CD4-positive, alpha-beta T cell (primary cell): Measurements from ENCODE around the gene GDPD5. TPM values are rescaled to one million over a fixed set of nuclear protein-coding genes. Genes with fewer than 3 reads are reported as not detected.

Source experiments
- ATAC-seq: fragments of 200-7000 bp; cut with Tn5 transposase; one replicate; pipeline ENCODE4 v1.10.0; 2022; ENCODE audit warnings: mild to moderate bottlenecking; ENCODE audit not compliant: poor library complexity
- CTCF ChIA-PET: fragments of 350-600 bp; sonication (Branson Sonifier 250); formaldehyde crosslinking; loops from one replicate; lab custom pipeline; 2021; ENCODE audit warnings: antibody characterized with exemption, inconsistent platforms; lab: Charles Lee
- POLR2A ChIA-PET: fragments of 350-600 bp; sonication (Branson Sonifier 250); formaldehyde crosslinking; loops from one replicate; lab custom pipeline; 2021; ENCODE audit warnings: antibody characterized with exemption, inconsistent platforms; lab: Charles Lee
- DNase-seq, 14 experiments: peaks; one replicate each; pipeline ENCODE4 v3.0.0-alpha.2; 2013 to 2020; ENCODE audit warnings: mixed read lengths in 2 of 14
- H3K27ac ChIP-seq, 2 donors: one replicate each; pipeline versions ENCODE4 v1.5.1 to v1.7.0; 2013; ENCODE audit warnings: low read length in 2 of 2, low read depth in 1 of 2, mild to moderate bottlenecking in 1 of 2
- H3K27me3 ChIP-seq, 2 experiments: 1 replicate in 1 of 2; 2 replicates in 1 of 2; pipeline versions ENCODE4 v1.6.1 to v1.7.0; 2013; ENCODE audit warnings: low read length in 2 of 2, control low read depth in 1 of 2, mild to moderate bottlenecking in 1 of 2, moderate library complexity in 1 of 2; ENCODE audit not compliant: insufficient read depth in 2 of 2, control insufficient read depth in 1 of 2
- H3K36me3 ChIP-seq: one replicate; pipeline ENCODE4 v1.6.1; 2013; ENCODE audit warnings: low read length, control low read depth; ENCODE audit not compliant: insufficient read depth
- H3K4me1 ChIP-seq: one replicate; pipeline ENCODE4 v1.6.1; 2013; ENCODE audit warnings: low read length, control low read depth; ENCODE audit not compliant: insufficient read depth
- H3K4me3 ChIP-seq: one replicate; pipeline ENCODE4 v1.5.1; 2013; ENCODE audit warnings: mild to moderate bottlenecking, low read length, moderate library complexity
- H3K9me3 ChIP-seq, 2 experiments: 1 replicate in 1 of 2; 2 replicates in 1 of 2; pipeline versions ENCODE4 v1.6.1 to v1.7.0; 2013; ENCODE audit warnings: low read length in 2 of 2, mild to moderate bottlenecking in 2 of 2, control low read depth in 1 of 2, moderate library complexity in 1 of 2; ENCODE audit not compliant: control insufficient read depth in 1 of 2, insufficient read depth in 1 of 2
- H3K27ac Mint-ChIP-seq: one replicate; pipeline ENCODE4 v1.8.0; 2020; ENCODE audit warnings: mixed read lengths
- H3K27me3 Mint-ChIP-seq: one replicate; pipeline ENCODE4 v1.8.0; 2021; ENCODE audit warnings: mixed read lengths
- H3K36me3 Mint-ChIP-seq: one replicate; pipeline ENCODE4 v1.8.0; 2021; ENCODE audit warnings: low read depth, mixed read lengths
- H3K4me1 Mint-ChIP-seq: one replicate; pipeline ENCODE4 v1.8.0; 2021; ENCODE audit warnings: low read depth, mixed read lengths
- H3K4me3 Mint-ChIP-seq: one replicate; pipeline ENCODE4 v1.8.0; 2020; ENCODE audit warnings: mild to moderate bottlenecking, mixed read lengths
- H3K9me3 Mint-ChIP-seq: one replicate; pipeline ENCODE4 v1.8.0; 2020; ENCODE audit warnings: mixed read lengths
- intact Hi-C, 2 experiments: fragments of 100-400 bp; cut with DNase I in 1 of 2; cut with micrococcal nuclease in 1 of 2; formaldehyde crosslinking; loops; one replicate each; pipeline versions ENCODE4 v1.15.1 to v1.9.0; 2023 to 2025; cut with DNase I, micrococcal nuclease
- total RNA-seq, 174 experiments: library from RNA in 2 of 174; stranded (reverse) in 2 of 174; gene quantifications; one replicate each; pipeline ENCODE4 v1.2.3 and lab custom pipeline; 2021 to 2026
- TF ChIP-seq, protein P1 (sequence below): fragments of 200-600 bp; IDR thresholded peaks from one replicate; pipeline ENCODE4 v1.8.0; 2022; ENCODE audit warnings: antibody characterized with exemption, mild to moderate bottlenecking

Gene GDPD5
- total RNA-seq, 2 experiments from 2014 or later: 91.6 to 101 TPM

DNA sequence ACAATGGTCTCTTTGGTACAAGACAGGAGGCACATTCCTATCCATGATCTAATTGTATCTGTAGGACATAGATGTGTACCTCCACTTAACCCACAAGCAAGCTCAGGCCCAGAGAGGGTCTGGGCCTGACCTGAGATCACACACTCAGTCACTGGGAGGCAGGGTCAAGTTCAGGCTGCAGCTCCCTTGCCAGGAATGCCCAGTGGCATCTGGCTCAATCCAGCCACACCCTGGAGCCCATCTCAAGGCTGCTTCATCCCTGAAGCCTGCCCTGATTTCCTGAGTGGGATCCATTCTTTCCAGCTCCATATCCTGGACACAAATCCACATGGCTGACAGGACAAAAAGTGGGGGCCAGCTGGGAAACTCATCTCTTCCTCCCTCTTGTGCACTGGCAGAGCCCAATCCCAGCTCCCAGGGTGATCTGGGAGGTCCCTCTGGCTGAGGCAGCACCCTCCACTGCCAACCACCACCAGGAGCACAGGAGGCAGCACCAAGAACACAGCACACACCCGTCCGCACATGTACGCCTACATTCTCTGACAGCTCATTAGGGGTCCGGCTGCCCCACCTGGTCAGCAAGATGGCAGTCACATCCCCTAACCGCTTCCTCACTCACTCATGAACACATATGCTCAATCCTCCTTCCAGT lies 53.5 kb downstream of the GDPD5 start:
- H3K27ac Mint-ChIP-seq: no peak overlapping the region
- Histone ChIP-seq H3K4me1 (peaks cover 22% of the 10 kb centered on the region), H3K27me3 (no peaks in the 10 kb centered on the region), H3K4me3 (no peak overlapping the region), H3K36me3 (peaks cover 8% of the 10 kb centered on the region), H3K9me3 (no peaks in the 10 kb centered on the region), H3K27ac (no peak overlapping the region)
- H3K36me3 Mint-ChIP-seq: no peaks in the 10 kb centered on the region
- H3K4me1 Mint-ChIP-seq: peaks cover 16% of the 10 kb centered on the region
- ATAC-seq (no peak), DNase-seq (no peak)
- no peaks in the 10 kb centered on the region for H3K27me3 Mint-ChIP-seq
- TF ChIP-seq, protein P1, sequence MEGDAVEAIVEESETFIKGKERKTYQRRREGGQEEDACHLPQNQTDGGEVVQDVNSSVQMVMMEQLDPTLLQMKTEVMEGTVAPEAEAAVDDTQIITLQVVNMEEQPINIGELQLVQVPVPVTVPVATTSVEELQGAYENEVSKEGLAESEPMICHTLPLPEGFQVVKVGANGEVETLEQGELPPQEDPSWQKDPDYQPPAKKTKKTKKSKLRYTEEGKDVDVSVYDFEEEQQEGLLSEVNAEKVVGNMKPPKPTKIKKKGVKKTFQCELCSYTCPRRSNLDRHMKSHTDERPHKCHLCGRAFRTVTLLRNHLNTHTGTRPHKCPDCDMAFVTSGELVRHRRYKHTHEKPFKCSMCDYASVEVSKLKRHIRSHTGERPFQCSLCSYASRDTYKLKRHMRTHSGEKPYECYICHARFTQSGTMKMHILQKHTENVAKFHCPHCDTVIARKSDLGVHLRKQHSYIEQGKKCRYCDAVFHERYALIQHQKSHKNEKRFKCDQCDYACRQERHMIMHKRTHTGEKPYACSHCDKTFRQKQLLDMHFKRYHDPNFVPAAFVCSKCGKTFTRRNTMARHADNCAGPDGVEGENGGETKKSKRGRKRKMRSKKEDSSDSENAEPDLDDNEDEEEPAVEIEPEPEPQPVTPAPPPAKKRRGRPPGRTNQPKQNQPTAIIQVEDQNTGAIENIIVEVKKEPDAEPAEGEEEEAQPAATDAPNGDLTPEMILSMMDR: no peak
- no peaks in the 10 kb centered on the region for H3K9me3 Mint-ChIP-seq
- intact Hi-C loops: no loop called here
- CTCF ChIA-PET: no interaction called here
- POLR2A ChIA-PET: no interaction called here
- no peak overlapping the region for H3K4me3 Mint-ChIP-seq

DNA sequence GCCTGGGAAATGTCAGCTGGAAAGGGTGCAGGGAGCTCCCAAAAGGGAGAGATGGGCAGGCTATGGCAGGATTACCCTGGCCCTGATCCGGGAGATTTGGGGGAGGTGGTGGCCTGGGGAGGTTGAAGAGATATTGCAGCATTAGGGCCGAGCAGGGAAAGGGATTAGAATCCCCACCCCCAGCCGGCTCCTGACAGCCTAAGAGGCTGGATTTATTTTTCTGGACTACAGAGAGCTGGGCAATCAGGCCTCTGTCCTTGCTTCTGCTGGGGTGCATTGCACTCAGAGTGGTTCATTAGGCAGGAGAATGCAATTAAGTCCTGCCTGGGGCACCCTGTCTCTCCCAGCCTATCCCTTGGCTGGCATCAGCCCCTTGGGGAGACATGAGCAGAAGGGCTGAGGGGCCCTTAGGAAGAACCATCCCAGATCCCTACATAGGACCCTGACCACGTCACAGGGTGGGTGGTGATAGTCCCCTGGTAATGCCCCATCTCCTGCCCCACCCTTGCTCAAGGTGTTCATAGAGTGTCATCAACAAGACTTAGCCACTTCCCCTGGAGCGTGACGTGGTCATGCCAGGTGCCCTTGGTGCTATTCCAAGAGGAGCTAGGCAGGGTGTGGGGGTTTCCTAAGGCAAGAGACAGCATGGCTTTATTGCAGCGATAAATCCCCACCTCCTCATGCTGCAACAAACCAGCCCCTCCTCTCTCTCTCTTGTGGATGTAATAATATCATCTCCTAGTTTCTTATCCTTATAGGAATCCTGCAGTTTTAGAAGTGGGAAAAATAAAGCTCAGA lies 54.4 kb downstream of the GDPD5 start:
- Mint-ChIP-seq H3K36me3 (no peaks in the 10 kb centered on the region), H3K27ac (no peak overlapping the region)
- POLR2A ChIA-PET: no interaction called here

DNA sequence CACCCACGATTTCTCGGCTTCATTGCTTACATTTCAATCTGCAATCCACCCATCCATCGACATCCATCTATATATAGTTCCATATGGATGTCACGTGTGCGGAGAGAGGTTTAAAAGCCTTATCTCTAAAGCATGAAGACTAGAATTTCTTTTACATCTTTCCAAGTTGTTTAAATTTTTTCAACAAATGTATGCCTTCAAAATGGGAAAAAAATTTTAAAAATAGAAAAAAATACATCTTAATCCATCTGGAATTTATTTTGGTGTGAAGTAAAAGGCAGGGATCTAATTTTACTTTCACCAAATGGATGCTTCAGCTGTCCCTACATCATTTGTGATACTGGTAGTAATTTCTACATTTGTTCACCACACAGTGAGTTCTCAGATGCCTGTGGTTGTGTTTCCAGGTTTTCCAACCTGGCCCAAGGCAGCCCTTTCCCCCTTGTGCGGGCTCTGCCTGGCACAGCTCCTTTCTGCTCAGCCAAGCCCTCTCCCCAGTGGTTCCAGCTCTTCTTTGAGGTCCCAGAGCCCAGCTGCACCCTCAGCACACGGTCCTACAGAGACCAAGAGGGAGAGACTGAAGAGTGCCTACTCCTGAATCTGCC lies 55.2 kb downstream of the GDPD5 start:
- ChIA-PET CTCF (no interaction called here), POLR2A (interaction anchor here (0.6 kb wide), 1 partner anchor 16 kb away, joined by 3 read pairs; no protein-coding TSS in a partner anchor)
- H3K4me3 ChIP-seq: no peak overlapping the region

More for the DNA sequence above, 54.4 kb downstream of the GDPD5 start:
- Mint-ChIP-seq H3K4me3 (no peak overlapping the region), H3K27me3 (no peaks in the 10 kb centered on the region), H3K9me3 (no peaks in the 10 kb centered on the region), H3K4me1 (peaks cover 16% of the 10 kb centered on the region)
- CTCF ChIA-PET: no interaction called here
- intact Hi-C loops: no loop called here
- ATAC-seq (no peak), DNase-seq (no peak)
- H3K4me3 ChIP-seq: no peak overlapping the region
- no peak overlapping the region for H3K27ac ChIP-seq
- H3K36me3 ChIP-seq: peaks cover 8% of the 10 kb centered on the region
- TF ChIP-seq, protein P1: no peak
- H3K4me1 ChIP-seq: peaks cover 15% of the 10 kb centered on the region
- H3K27me3 ChIP-seq: no peaks in the 10 kb centered on the region
- H3K9me3 ChIP-seq: no peaks in the 10 kb centered on the region

More for the DNA sequence above, 55.2 kb downstream of the GDPD5 start:
- no peaks in the 10 kb centered on the region for H3K27me3 ChIP-seq
- Mint-ChIP-seq H3K36me3 (no peaks in the 10 kb centered on the region), H3K27ac (no peak overlapping the region), H3K9me3 (no peaks in the 10 kb centered on the region), H3K4me1 (peaks cover 9% of the 10 kb centered on the region), H3K4me3 (no peak overlapping the region), H3K27me3 (no peaks in the 10 kb centered on the region)
- H3K27ac ChIP-seq: no peak overlapping the region
- ATAC-seq (no peak), DNase-seq (no peak)
- intact Hi-C loops: no loop called here
- no peaks in the 10 kb centered on the region for H3K9me3 ChIP-seq
- peaks cover 8% of the 10 kb centered on the region for H3K36me3 ChIP-seq
- TF ChIP-seq, protein P1: no peak
- H3K4me1 ChIP-seq: peaks cover 7% of the 10 kb centered on the region
